Endothelial cell of umbilical vein (primary cell): ENCODE results near the gene ANO4. TPM values are rescaled to one million over a fixed set of nuclear protein-coding genes. Genes with fewer than 3 reads are reported as not detected.

Experiments used
- BruUV-seq: library from RNA; stranded (reverse); fragments of 400-500 nt; replicated peaks from 2 replicates; lab custom pipeline; 2021; lab: Mats Ljungman, UMichigan
- CTCF ChIA-PET: fragments of 300-600, 350-600 bp; sonication (Branson Sonifier 250); formaldehyde crosslinking; loops from one replicate; lab custom pipeline; 2021; ENCODE audit warnings: antibody characterized with exemption, inconsistent platforms; lab: Charles Lee
- POLR2A ChIA-PET: fragments of 300-600, 350-600 bp; sonication (Branson Sonifier 250); formaldehyde crosslinking; loops from one replicate; lab custom pipeline; 2021; ENCODE audit warnings: antibody characterized with exemption, inconsistent platforms; lab: Charles Lee
- DNase-seq: peaks from one replicate; pipeline ENCODE4 v3.0.0-alpha.2; 2011; ENCODE audit warnings: low read depth, low spot score
- FAIRE-seq: peaks from 2 replicates; lab custom pipeline; 2011; peaks lifted over from hg19 to GRCh38; lab: Jason Lieb, UNC
- H2AFZ ChIP-seq: 2 replicates; pipeline ENCODE4 v1.6.0; 2012; ENCODE audit warnings: low read depth, low read length, control low read depth, inconsistent platforms
- H3K27ac ChIP-seq: 2 replicates; pipeline ENCODE4 v1.5.1; 2011; ENCODE audit warnings: low read depth, mild to moderate bottlenecking, control low read depth, low read length, moderate library complexity; ENCODE audit not compliant: insufficient read depth
- H3K27me3 ChIP-seq, 2 experiments: 2 replicates each; pipeline versions ENCODE4 v1.6.0 to v1.6.1; 2011; ENCODE audit warnings: low read length in 2 of 2, mixed read lengths in 1 of 2; ENCODE audit not compliant: control insufficient read depth in 2 of 2, insufficient read depth in 2 of 2
- H3K36me3 ChIP-seq, 2 experiments: 2 replicates in 1 of 2; 3 replicates in 1 of 2; pipeline ENCODE4 v1.5.1; 2011; ENCODE audit warnings: low read length in 2 of 2, mild to moderate bottlenecking in 1 of 2, moderate library complexity in 1 of 2; ENCODE audit not compliant: control insufficient read depth in 2 of 2, insufficient read depth in 2 of 2; ENCODE audit errors: extremely low read depth in 1 of 2
- H3K4me1 ChIP-seq: 3 replicates; pipeline ENCODE4 v1.5.1; 2011; ENCODE audit warnings: mild to moderate bottlenecking, low read length; ENCODE audit not compliant: control insufficient read depth, insufficient read depth; ENCODE audit errors: extremely low read depth
- H3K4me2 ChIP-seq: 2 replicates; pipeline ENCODE4 v1.6.1; 2011; ENCODE audit warnings: low read length, control low read depth, mixed read lengths; ENCODE audit not compliant: insufficient read depth
- H3K4me3 ChIP-seq, 3 experiments: fragments of 200-600 bp in 1 of 3; sonication (generic), shearing (Covaris generic) in 1 of 3; replicated peaks in 1 of 3; 2 replicates each; pipeline ENCODE4 v1.5.1; 2011 to 2016; ENCODE audit warnings: control low read depth in 3 of 3, low read length in 3 of 3, mild to moderate bottlenecking in 2 of 3, inconsistent platforms in 1 of 3, low read depth in 1 of 3, moderate library complexity in 1 of 3; ENCODE audit not compliant: insufficient read depth in 1 of 3
- H3K79me2 ChIP-seq: 2 replicates; pipeline ENCODE4 v1.6.0; 2012; ENCODE audit warnings: low read length, inconsistent platforms; ENCODE audit not compliant: control insufficient read depth, insufficient read depth
- H3K9ac ChIP-seq: replicated peaks from 2 replicates; pipeline ENCODE3; 2011; ENCODE audit warnings: low read length, control low read depth; ENCODE audit not compliant: insufficient read depth; ENCODE audit errors: extremely low read depth
- H3K9me1 ChIP-seq: replicated peaks from 3 replicates; pipeline ENCODE4 v1.6.0; 2011; ENCODE audit warnings: mild to moderate bottlenecking, low read length; ENCODE audit not compliant: control insufficient read depth, insufficient read depth; ENCODE audit errors: extremely low read depth
- H3K9me3 ChIP-seq: replicated peaks from 2 replicates; pipeline ENCODE4 v1.5.1; 2012; ENCODE audit warnings: low read length, inconsistent platforms; ENCODE audit not compliant: control insufficient read depth, insufficient read depth
- H4K20me1 ChIP-seq: replicated peaks from 2 replicates; pipeline ENCODE3; 2011; ENCODE audit warnings: mild to moderate bottlenecking, low read length; ENCODE audit not compliant: control insufficient read depth, insufficient read depth; ENCODE audit errors: extremely low read depth
- EZH2 ChIP-seq: IDR thresholded peaks from 2 replicates; pipeline ENCODE4 v1.6.1; 2012; ENCODE audit warnings: borderline replicate concordance, low read depth, mild to moderate bottlenecking, moderate library complexity, low read length, inconsistent platforms; ENCODE audit not compliant: severe bottlenecking
- FOS ChIP-seq: IDR thresholded peaks from 2 replicates; pipeline ENCODE4 v1.6.1; 2011; ENCODE audit warnings: mild to moderate bottlenecking, low read length, moderate library complexity, borderline replicate concordance; ENCODE audit not compliant: insufficient read depth
- GATA2 ChIP-seq: IDR thresholded peaks from 2 replicates; pipeline ENCODE4 v1.7.0; 2011; ENCODE audit warnings: low read depth, mild to moderate bottlenecking, moderate library complexity, mixed read lengths, low read length; ENCODE audit not compliant: insufficient read length, insufficient read depth
- JUN ChIP-seq: IDR thresholded peaks from 2 replicates; pipeline ENCODE4 v1.6.1; 2011; ENCODE audit warnings: borderline replicate concordance, low read depth; ENCODE audit not compliant: insufficient read length, insufficient read depth
- MYC ChIP-seq: IDR thresholded peaks from one replicate; pipeline ENCODE4 v1.6.1; 2011; ENCODE audit warnings: mild to moderate bottlenecking, low read depth, low read length
- POLR2A ChIP-seq: IDR thresholded peaks from 2 replicates; pipeline ENCODE4 v1.6.1; 2012; ENCODE audit warnings: low read depth, mild to moderate bottlenecking, control low read depth, low read length
- POLR2AphosphoS5 ChIP-seq: IDR thresholded peaks from 2 replicates; pipeline ENCODE4 v1.6.1; 2012; ENCODE audit warnings: low read depth, mild to moderate bottlenecking, control low read depth, low read length, moderate library complexity; ENCODE audit not compliant: insufficient read depth
- dilution Hi-C: fragments of 300-500 bp; cut with MboI; formaldehyde crosslinking; loops from one replicate; pipeline ENCODE4 v1.15.0; 2019; ENCODE audit warnings: low sequenced_read_pairs; ENCODE audit not compliant: extremely low pct_ligation_motif_present
- intact Hi-C: fragments of 100-400 bp; cut with micrococcal nuclease; formaldehyde crosslinking; loops from one replicate; pipeline ENCODE4 v1.10.0; 2022
- polyA plus RNA-seq, 4 experiments: library from polyadenylated mRNA; depleted of rRNA in 3 of 4; stranded (reverse) in 3 of 4; unstranded in 1 of 4; fragments of >200 nt; gene quantifications; 2 replicates each; pipeline versions ENCODE4 v1.2.1 to v1.2.3, GENCODE V29; 2011 to 2012; ENCODE audit warnings: missing spikeins in 1 of 4
- total RNA-seq: library from RNA; stranded (reverse); gene quantifications from 2 replicates; pipeline ENCODE4 v1.2.3, GENCODE V29; 2021
- TF ChIP-seq, protein P1 (sequence below), 2 donors: IDR thresholded peaks; 1 replicate in 1 of 2; 2 replicates in 1 of 2; pipeline ENCODE4 v1.5.1; 2011; ENCODE audit warnings: low read length in 2 of 2, mild to moderate bottlenecking in 2 of 2, moderate library complexity in 2 of 2, control low read depth in 1 of 2, inconsistent platforms in 1 of 2, low read depth in 1 of 2; ENCODE audit not compliant: insufficient read depth in 1 of 2; ENCODE audit errors: extremely low read depth in 1 of 2
- TF ChIP-seq, protein P2 (sequence below): IDR thresholded peaks from 2 replicates; pipeline ENCODE4 v1.6.1; 2011; ENCODE audit not compliant: insufficient read depth, insufficient read length

Gene ANO4
- total and polyA plus RNA-seq, 2 donors (not counting 3 experiments of a cell fraction or from before 2014, with no cell fraction given): 0.25 TPM; not detected in 1

DNA sequence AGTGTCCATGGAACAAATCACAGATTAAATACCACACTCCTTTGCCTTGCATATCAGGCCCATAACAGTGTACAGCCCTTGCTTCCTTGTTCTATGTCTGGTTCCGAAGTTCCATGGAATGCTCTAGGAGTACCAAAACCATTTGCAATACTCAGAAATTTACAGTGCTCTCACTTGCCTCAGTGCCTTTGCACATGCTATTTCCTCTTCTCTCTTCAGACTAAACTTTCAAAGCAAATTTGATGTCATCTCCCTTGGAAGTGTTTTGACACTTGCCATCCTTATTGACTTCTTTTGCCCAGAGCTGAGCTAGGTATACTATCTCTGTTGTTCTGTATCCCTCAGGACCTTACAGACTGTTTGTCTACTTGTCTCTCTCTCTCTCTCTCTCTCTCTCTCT is 6.1 kb downstream of the ANO4 start:
- no peak for DNase-seq
- Histone ChIP-seq H3K4me2 (no peak overlapping the region), H3K9me3 (no peaks in the 10 kb centered on the region), H2AFZ (no peak overlapping the region), H3K4me3 (no peak overlapping the region), H3K27me3 (no peaks in the 10 kb centered on the region), H3K9me1 (no peaks in the 10 kb centered on the region), H3K9ac (no peak overlapping the region), H3K27ac (no peak overlapping the region), H3K79me2 (no peaks in the 10 kb centered on the region), H4K20me1 (no peaks in the 10 kb centered on the region), H3K36me3 (no peaks in the 10 kb centered on the region), H3K4me1 (no peaks in the 10 kb centered on the region)
- dilution Hi-C loops (no loop called here), intact Hi-C loops (no loop called here)
- ChIA-PET CTCF (no interaction called here), POLR2A (no interaction called here)
- TF ChIP-seq POLR2AphosphoS5 (no peak), MYC (no peak), EZH2 (no peak), FOS (no peak), GATA2 (no peak), POLR2A (no peak), JUN (no peak)
- TF ChIP-seq, protein P1, sequence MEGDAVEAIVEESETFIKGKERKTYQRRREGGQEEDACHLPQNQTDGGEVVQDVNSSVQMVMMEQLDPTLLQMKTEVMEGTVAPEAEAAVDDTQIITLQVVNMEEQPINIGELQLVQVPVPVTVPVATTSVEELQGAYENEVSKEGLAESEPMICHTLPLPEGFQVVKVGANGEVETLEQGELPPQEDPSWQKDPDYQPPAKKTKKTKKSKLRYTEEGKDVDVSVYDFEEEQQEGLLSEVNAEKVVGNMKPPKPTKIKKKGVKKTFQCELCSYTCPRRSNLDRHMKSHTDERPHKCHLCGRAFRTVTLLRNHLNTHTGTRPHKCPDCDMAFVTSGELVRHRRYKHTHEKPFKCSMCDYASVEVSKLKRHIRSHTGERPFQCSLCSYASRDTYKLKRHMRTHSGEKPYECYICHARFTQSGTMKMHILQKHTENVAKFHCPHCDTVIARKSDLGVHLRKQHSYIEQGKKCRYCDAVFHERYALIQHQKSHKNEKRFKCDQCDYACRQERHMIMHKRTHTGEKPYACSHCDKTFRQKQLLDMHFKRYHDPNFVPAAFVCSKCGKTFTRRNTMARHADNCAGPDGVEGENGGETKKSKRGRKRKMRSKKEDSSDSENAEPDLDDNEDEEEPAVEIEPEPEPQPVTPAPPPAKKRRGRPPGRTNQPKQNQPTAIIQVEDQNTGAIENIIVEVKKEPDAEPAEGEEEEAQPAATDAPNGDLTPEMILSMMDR (IDR thresholded peaks at IDR 0.05; ENCODE audit: extremely low read depth in 1 of 2, insufficient read depth in 1 of 2, low read depth in 1 of 2, low read length in 2 of 2): no peak
- TF ChIP-seq, protein P2, sequence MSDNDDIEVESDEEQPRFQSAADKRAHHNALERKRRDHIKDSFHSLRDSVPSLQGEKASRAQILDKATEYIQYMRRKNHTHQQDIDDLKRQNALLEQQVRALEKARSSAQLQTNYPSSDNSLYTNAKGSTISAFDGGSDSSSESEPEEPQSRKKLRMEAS: no peak
- no TSS peak for BruUV-seq
- FAIRE-seq: no peak
